Fibroblast of mammary gland (primary cell): ENCODE data around the gene ITGA4.

ENCODE experiments used
- DNase-seq: peaks from one replicate; pipeline ENCODE4 v3.0.0-alpha.2; 2010; ENCODE audit warnings: low read depth
- H3K4me3 ChIP-seq: 2 replicates; pipeline ENCODE4 v1.5.1; 2011; ENCODE audit warnings: low read depth, mild to moderate bottlenecking, low read length, moderate library complexity; ENCODE audit not compliant: control insufficient read depth
- CTCF ChIP-seq: conservative IDR thresholded peaks from 2 replicates; pipeline ENCODE4 v1.5.1; 2011; ENCODE audit warnings: low read depth, low read length, inconsistent platforms; ENCODE audit not compliant: control insufficient read depth, insufficient read depth

The ITGA4 gene

GRCh38 chr2:181472990-181473389, 15.8 kb downstream of the ITGA4 start:
- no peak overlapping the region for H3K4me3 ChIP-seq
- TF ChIP-seq CTCF = no peak
- DNase-seq = no peak

GRCh38 chr2:181474222-181474881, 17.2 kb downstream of the ITGA4 start:
- no peak for DNase-seq
- no peak overlapping the region for H3K4me3 ChIP-seq
- TF ChIP-seq CTCF = no peak

- no peak for TF ChIP-seq CTCF
- no peak for DNase-seq
- H3K4me3 ChIP-seq = no peak overlapping the region
Measured at GRCh38 chr2:181483211-181483610, 26.0 kb downstream of the ITGA4 start.

GRCh38 chr2:181483876-181484275, 26.7 kb downstream of the ITGA4 start:
- H3K4me3 ChIP-seq = no peak overlapping the region
- TF ChIP-seq CTCF = no peak
- DNase-seq = no peak

GRCh38 chr2:181484851-181485637, 27.9 kb downstream of the ITGA4 start:
- no peak for TF ChIP-seq CTCF
- H3K4me3 ChIP-seq = no peak overlapping the region
- no peak for DNase-seq

GRCh38 chr2:181485638-181485946, 28.4 kb downstream of the ITGA4 start:
- H3K4me3 ChIP-seq = no peak overlapping the region
- no peak for TF ChIP-seq CTCF
- no peak for DNase-seq

- no peak for TF ChIP-seq CTCF
Measured at GRCh38 chr2:181499231-181499630, 42.0 kb downstream of the ITGA4 start.

More at GRCh38 chr2:181499231-181499630, 42.0 kb downstream of the ITGA4 start:
- H3K4me3 ChIP-seq = no peak overlapping the region
- no peak for DNase-seq
